A549 treated with DMSO at 1 μM for 4 hours (cell line): Measurements from ENCODE around the gene BTNL3. TPM values are rescaled to one million over a fixed set of nuclear protein-coding genes. Genes with fewer than 3 reads are reported as not detected.

Source experiments
- total RNA-seq: library from RNA; stranded (reverse); fragments of 200-300 nt; extraction: Qiagen RNA extraction; gene quantifications from 5 replicates; pipeline ENCODE4 v1.2.3, GENCODE V29; 2022; ENCODE audit warnings: low read depth

Gene BTNL3
- total RNA-seq: not detected in 5 replicates

GRCh38 chr5:180988592-180988991 lies at the start of gene BTNL3:
TSS of gene BTNL3 (plus strand) at chr5:180988846. CDS start at chr5:180989029, 183 bp downstream.

GRCh38 chr5:181039931-181040630 lies 51.4 kb downstream of the BTNL3 start, which contains the start of gene BTNL9:
TSS of gene BTNL9 (plus strand) at chr5:181040266. CDS start at chr5:181045490, 5,224 bp downstream.

Other genes with a start within 250 kb of the BTNL3 start
- gene OR2Y1, start 248.8 kb upstream of the BTNL3 start, total RNA-seq: not detected in 5 replicates
- gene MGAT1, start 186.0 kb upstream of the BTNL3 start, total RNA-seq: 73.8 to 91.2 TPM (median 84.3 TPM) in 5 replicates
- gene ZFP62, start 127.6 kb upstream of the BTNL3 start, total RNA-seq: 7.4 to 12.0 TPM (median 10.1 TPM) in 5 replicates
- not detected in 5 replicates for gene BTNL8, start 89.7 kb upstream of the BTNL3 start, total RNA-seq
- 0.81 to 1.4 TPM (median 0.87 TPM) in 5 replicates for gene BTNL9, start 51.4 kb downstream of the BTNL3 start, total RNA-seq
- gene OR2V1, start 142.3 kb downstream of the BTNL3 start, total RNA-seq: not detected in 5 replicates
- gene OR2V2, start 158.7 kb downstream of the BTNL3 start, total RNA-seq: not detected in 5 replicates
- gene TRIM7, start 216.3 kb downstream of the BTNL3 start, total RNA-seq: 26.8 to 44.6 TPM (median 39.3 TPM) in 5 replicates
- 22.2 to 31.2 TPM (median 27.6 TPM) in 5 replicates for gene TRIM41, start 234.4 kb downstream of the BTNL3 start, total RNA-seq